Endothelial cell of hepatic sinusoid (primary cell): Measurements from ENCODE around the gene AKAP13.
"Not testable (repeated sequence)": the region's sequence is repeated elsewhere in the genome, so short reads cannot be mapped to it uniquely, and the experiment has no call there.

ENCODE experiments used
- in situ Hi-C: cut with HindIII; loops from 2 replicates; pipeline ENCODE4 v1.10.0; 2017; ENCODE audit warnings: low sequenced_read_pairs

The AKAP13 gene

DNA sequence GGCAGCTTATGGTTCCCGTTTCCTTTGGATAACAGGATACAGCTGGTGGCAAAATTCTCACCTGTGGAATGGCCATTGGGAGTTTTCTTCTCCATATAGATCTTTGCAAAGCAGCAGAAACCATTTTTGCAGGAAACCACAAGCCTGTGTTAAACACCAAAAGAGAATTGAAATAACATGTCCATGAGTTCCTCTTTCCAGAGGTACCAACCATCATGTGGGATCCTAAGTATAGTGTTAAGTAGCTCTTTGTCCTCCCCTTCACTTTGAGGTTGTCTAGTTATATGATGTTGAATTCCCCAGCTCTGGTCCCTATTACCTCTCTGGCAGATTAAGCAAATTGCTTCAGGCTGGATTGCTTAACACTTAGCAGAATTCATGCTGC, 94.9 kb downstream of the AKAP13 start:
- in situ Hi-C loops, result no loop called here

- in situ Hi-C loops, result no loop called here
These were observed 95.3 kb downstream of the AKAP13 start for GRCh38 chr15:85475711-85476110.

DNA sequence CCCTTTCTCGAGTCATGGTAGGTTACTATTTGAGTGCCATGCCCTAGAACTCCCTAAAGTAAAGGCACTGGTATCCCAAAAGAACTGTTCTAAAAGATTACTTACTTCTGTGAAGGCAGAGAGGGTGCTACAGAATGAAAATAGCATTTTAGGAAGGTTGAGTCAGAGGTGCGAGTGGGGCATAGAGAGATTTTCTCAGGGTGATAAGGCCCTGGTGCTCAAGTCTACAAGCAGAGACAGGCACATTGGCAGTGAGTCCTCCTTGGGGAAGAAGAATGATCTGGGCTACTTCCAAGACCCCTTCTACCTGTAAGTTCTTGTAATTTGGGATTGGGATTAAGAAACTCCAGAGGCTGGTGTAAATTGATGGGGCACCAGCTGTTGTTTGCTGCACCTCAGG, 96.7 kb downstream of the AKAP13 start:
- in situ Hi-C loops, result no loop called here

GRCh38 chr15:85477730-85478129, 97.3 kb downstream of the AKAP13 start:
- in situ Hi-C loops, result no loop called here

DNA sequence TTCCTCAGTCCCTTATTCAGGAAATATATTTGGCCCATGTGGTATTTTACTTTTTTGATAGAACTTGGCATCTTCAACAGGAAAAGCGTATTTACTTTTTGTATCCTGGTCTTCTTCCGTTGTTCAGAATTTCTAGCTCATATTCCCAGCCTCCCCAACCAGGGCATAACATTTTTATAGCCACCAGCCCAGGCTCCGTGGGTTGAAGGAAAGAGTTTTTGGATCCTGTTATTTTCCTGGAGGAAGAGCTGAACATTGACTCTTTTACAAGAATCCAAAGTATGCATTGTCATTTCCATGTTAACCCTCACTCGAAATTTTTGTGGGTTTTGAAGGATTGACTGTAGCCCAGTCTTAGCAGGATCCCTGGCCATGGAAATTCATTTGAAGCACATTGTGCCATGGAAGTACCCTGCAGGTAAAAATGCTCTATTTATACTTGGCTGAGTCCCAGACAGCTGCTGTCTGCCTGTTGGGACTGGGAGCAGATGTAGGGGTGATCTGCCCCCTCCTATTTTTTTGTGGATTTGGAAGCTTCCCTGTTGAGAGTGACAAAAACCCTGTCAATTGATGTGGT, 98.8 kb downstream of the AKAP13 start:
- in situ Hi-C loops, result no loop called here

DNA sequence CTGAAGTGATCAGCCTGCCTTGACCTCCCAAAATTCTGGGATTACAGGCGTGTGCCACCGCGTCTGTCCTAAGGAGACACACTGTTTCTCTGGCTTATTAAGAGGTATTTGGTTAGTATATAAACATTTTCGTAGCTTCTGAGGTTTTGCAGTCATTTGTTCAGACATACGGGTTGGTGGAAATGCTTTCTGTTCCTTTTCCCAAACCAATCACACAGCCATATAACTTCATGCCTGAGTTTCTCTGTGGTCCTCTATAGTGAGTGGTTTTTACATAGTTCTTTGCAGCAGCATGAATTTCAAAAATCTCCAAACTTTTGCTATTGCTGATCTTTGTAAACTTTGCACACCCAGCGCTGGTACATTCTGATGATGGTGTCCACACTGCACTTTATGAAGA, 100.5 kb downstream of the AKAP13 start:
- in situ Hi-C loops, result no loop called here

- in situ Hi-C loops, result not testable (repeated sequence)
These were observed 101.1 kb downstream of the AKAP13 start for GRCh38 chr15:85481543-85481942.

GRCh38 chr15:85482894-85483293, 102.5 kb downstream of the AKAP13 start:
- in situ Hi-C loops, result no loop called here

- in situ Hi-C loops, result not testable (repeated sequence)
These were observed 103.6 kb downstream of the AKAP13 start for GRCh38 chr15:85483955-85484354.

- in situ Hi-C loops, result not testable (repeated sequence)
These were observed 104.5 kb downstream of the AKAP13 start for GRCh38 chr15:85484923-85485322.

GRCh38 chr15:85485956-85486567, 105.7 kb downstream of the AKAP13 start:
- in situ Hi-C loops, result no loop called here

DNA sequence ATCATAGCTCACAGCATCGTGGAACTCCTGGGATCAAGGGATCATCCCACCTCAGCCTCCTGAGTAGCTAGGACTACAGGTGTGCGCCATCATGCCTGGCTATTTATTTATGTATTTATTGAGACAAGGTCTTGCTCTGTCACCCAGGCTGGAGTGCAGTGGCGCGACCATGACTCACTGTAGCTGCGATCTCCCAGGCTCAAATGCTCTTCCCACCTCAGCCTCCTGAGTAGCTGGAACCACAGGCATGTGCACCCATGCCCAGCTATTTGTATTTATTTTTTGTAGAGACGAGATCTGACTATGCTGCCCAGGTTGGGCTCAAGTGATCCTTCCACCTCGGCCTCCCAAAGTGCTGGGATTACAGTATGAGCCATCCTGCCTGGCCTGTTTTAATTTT, 107.4 kb downstream of the AKAP13 start:
- in situ Hi-C loops, result not testable (repeated sequence)

DNA sequence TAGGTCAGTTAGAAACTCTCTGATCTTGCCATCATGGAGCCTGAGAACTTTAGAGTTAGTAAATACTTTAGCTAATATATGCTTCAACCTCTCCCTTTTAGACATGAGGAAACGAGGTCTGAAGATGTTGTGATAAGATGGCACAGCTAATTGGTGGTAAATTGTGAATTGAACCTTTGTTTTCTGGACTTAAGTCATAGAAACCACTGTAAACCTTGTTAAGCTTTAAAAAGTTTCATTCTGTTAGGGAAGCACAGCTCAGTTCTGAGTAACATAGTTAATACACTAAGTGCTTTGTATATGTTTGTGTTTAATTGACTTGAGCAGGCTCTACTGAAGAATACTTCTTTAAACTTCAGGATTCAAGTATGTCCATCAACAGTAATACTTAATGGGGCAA, 108.6 kb downstream of the AKAP13 start:
- in situ Hi-C loops, result no loop called here

DNA sequence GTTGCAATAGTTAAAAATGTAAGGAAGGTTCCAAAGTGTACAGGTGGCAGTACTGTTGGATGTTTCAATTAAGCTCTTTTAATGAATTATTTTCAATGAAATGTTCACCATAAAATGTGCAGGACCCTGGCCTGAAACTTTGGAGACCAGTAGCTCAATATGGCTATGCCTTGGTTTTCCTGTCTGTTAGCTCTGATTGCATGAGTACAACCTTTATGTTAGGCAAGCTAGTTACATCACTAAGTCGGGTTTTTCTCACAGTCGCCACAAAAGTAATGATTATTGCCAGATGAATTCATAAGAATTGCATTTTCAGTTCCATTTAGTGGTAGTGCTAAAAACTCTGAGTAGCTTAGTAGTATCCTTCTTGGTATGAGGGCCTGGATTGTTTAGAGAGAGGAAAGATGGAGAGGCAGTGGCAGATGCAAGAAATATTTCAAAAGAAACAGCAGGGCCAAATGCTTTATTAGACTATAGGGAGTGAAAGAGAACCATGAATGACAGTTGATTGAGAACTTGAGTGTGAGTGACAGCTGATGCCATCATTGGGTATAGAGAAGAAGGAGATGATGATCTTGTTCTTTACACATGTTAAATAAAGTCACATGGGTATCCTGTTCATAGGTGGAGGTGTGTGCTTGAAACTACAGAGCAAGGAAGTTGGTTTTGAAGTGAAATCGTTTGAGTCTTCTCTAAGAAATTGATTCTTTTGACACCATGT, 109.5 kb downstream of the AKAP13 start:
- in situ Hi-C loops, result no loop called here

- in situ Hi-C loops, result no loop called here
These were observed 110.5 kb downstream of the AKAP13 start for GRCh38 chr15:85490856-85491255.

- in situ Hi-C loops, result no loop called here
These were observed 111.3 kb downstream of the AKAP13 start for GRCh38 chr15:85491691-85492090.

GRCh38 chr15:85492406-85492805, 112.0 kb downstream of the AKAP13 start:
- in situ Hi-C loops, result no loop called here

- in situ Hi-C loops, result no loop called here
These were observed 112.9 kb downstream of the AKAP13 start for GRCh38 chr15:85493260-85493659.

DNA sequence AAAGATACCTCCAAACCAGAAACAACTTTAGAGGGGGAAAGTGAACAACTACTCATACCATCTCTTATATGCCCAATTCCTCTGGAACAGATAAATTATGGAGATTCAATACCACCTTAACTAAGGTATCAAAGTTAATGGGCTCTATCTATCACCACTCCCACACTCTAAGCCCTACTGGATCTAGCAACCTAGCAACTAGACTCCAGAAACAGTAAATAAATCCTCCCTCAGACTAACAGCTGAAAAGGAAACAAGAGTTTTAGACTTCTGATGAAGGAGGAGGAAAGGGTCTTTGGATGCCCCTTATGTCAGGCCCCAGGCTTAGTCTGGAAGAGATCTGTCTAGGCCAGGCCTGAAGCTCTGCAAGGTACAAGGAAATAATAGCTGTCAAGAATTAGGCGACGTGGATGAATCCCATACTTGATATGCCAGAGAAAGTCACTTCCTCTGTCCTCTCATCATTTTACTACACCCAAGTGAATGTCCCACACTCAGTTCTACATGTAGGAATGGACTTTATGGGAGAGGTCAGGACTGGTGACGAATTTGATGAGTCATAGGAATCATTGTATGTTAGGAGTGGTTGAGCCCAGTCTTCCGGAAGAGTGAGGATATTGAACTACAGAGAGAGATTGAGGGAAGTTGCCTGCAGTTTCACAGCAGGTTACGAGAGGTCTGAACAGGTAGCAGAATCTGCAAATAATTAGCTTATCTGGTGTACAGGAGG, 113.8 kb downstream of the AKAP13 start:
- in situ Hi-C loops, result no loop called here

DNA sequence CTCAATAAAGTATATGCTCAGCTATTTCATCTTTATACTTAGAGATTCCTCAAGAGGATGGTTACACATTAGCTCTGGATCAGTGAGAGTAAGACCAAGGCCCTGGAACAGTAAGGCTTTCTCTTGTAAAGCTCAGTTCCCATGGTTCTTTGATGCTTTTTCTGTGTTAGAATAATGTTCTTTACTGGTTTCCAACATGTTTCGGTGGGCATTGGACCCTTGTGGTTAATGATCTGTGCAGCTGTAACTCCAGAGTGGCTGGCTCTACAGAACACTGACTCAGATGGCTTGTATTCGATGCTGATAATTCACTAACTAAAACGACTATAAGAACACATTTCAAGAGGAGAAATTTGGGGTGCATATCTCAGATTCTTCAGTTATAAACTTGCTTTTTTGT, 114.7 kb downstream of the AKAP13 start:
- in situ Hi-C loops, result loop anchor here (5.0 kb wide), 1 partner anchor 92 kb away; no protein-coding TSS in a partner anchor

- in situ Hi-C loops, result loop anchor here (5.0 kb wide), 1 partner anchor 92 kb away; no protein-coding TSS in a partner anchor
These were observed 115.1 kb downstream of the AKAP13 start for GRCh38 chr15:85495544-85495943.
